Suprapubic skin (tissue), 4 donors: ENCODE measurements around the gene TXNDC17. TPM values are rescaled to one million over a fixed set of nuclear protein-coding genes. Genes with fewer than 3 reads are reported as not detected.

Experiments used
- DNase-seq, 2 donors: peaks; one replicate each; pipeline ENCODE4 v3.0.0-alpha.2; 2019; ENCODE audit warnings: low spot score in 2 of 2
- H3K27ac ChIP-seq: fragments of 200-600 bp; sonication (generic); one replicate; pipeline ENCODE4 v1.5.1; 2019
- H3K27me3 ChIP-seq: fragments of 200-600 bp; sonication (generic); one replicate; pipeline ENCODE4 v1.5.1; 2019
- H3K36me3 ChIP-seq: fragments of 200-600 bp; sonication (generic); one replicate; pipeline ENCODE4 v1.5.1; 2019
- H3K4me1 ChIP-seq: fragments of 200-600 bp; sonication (generic); one replicate; pipeline ENCODE4 v1.5.1; 2019
- H3K4me3 ChIP-seq: fragments of 200-600 bp; sonication (generic); one replicate; pipeline ENCODE4 v1.5.1; 2019; ENCODE audit warnings: mild to moderate bottlenecking
- H3K9me3 ChIP-seq: fragments of 200-600 bp; sonication (generic); one replicate; pipeline ENCODE4 v1.5.1; 2019
- EP300 ChIP-seq: sonication (generic); formaldehyde crosslinking; IDR thresholded peaks from one replicate; pipeline ENCODE4 v1.6.1; 2017; ENCODE audit warnings: antibody characterized with exemption
- POLR2A ChIP-seq, 2 donors: fragments of 450-650 bp; IDR thresholded peaks; one replicate each; pipeline ENCODE4 v1.6.1; 2017; ENCODE audit warnings: antibody characterized with exemption in 2 of 2, mild to moderate bottlenecking in 2 of 2, moderate library complexity in 2 of 2
- POLR2AphosphoS5 ChIP-seq, 3 donors: sonication (generic); formaldehyde crosslinking; IDR thresholded peaks; one replicate each; pipeline ENCODE4 v1.6.1; 2017; ENCODE audit warnings: antibody characterized with exemption in 3 of 3
- WGBS: methylation state at CpG from one replicate; pipeline ENCODE4 v1.1.5; 2018; 5-methylcytosine and 5-hydroxymethylcytosine counted together
- total RNA-seq, 4 donors: library from RNA; depleted of rRNA; stranded (reverse); fragments of >200 nt; gene quantifications; one replicate each; pipeline ENCODE4 v1.1.0, GENCODE V29; 2016
- TF ChIP-seq, protein P1 (sequence below), 2 donors: fragments of 200-600 bp in 1 of 2; fragments of 450-650 bp in 1 of 2; sonication (generic) in 1 of 2; IDR thresholded peaks; one replicate each; pipeline ENCODE4 v1.5.1; 2016 to 2019; ENCODE audit warnings: antibody characterized with exemption in 2 of 2, mild to moderate bottlenecking in 1 of 2, moderate library complexity in 1 of 2

Gene TXNDC17
- total RNA-seq, 4 donors from 2014 or later, result 30.0 to 153 (median 92.9) TPM

DNA sequence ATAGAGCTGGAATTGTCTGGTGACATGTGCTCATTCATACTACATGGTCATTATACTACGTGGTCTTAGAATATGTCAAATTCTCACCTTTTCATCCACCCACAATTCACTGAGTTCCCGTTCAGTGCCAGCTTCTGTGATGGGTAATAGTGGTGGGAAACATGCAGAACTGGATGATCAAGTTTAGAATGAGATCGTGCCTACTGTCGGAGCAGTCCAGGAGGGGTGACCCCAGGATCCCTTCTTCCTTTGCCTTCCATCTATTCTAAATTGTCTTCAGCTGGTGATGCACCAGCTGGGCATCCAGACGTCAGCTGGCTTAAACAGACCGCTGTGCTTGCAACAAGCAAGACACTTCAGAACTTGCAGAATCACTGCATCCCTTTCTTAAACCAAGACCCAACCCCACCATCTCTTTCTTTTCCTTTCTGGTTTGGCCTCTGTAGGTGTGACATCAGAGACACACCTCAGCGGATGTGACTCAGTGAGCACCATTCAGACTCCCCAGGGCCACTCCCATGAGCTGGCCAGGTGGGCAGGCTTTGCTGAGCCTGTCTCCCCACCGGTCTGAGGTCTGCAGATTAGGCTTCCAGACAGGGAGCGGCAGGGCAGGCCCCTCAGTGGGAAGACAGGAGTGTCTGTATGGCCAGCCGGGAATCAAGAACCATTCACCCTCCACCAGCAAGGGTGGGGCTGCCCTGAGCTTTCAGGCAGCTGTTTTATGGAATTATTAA, 28.8 kb downstream of the TXNDC17 start:
- DNase-seq, result peak; percentile 54 to 60
- Histone ChIP-seq H3K27me3 (peaks cover 11% of the 10 kb centered on the region), H3K27ac (peak overlapping the region; percentile 14), H3K9me3 (no peaks in the 10 kb centered on the region), H3K4me3 (no peak overlapping the region), H3K36me3 (no peaks in the 10 kb centered on the region), H3K4me1 (peaks cover 6% of the 10 kb centered on the region)
- TF ChIP-seq POLR2A (IDR thresholded peaks at IDR 0.05) (no peak), EP300 (no peak), POLR2AphosphoS5 (IDR thresholded peaks at IDR 0.05) (no peak)
- TF ChIP-seq, protein P1, sequence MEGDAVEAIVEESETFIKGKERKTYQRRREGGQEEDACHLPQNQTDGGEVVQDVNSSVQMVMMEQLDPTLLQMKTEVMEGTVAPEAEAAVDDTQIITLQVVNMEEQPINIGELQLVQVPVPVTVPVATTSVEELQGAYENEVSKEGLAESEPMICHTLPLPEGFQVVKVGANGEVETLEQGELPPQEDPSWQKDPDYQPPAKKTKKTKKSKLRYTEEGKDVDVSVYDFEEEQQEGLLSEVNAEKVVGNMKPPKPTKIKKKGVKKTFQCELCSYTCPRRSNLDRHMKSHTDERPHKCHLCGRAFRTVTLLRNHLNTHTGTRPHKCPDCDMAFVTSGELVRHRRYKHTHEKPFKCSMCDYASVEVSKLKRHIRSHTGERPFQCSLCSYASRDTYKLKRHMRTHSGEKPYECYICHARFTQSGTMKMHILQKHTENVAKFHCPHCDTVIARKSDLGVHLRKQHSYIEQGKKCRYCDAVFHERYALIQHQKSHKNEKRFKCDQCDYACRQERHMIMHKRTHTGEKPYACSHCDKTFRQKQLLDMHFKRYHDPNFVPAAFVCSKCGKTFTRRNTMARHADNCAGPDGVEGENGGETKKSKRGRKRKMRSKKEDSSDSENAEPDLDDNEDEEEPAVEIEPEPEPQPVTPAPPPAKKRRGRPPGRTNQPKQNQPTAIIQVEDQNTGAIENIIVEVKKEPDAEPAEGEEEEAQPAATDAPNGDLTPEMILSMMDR (IDR thresholded peaks at IDR 0.05), result no peak
- 58% methylated on average over 10 of the region's 10 CpGs for WGBS

- H3K27ac ChIP-seq, result no peak overlapping the region
- DNase-seq, result peak; percentile 20 to 53
- H3K4me3 ChIP-seq, result no peak overlapping the region
- peaks cover 11% of the 10 kb centered on the region for H3K27me3 ChIP-seq
- no peaks in the 10 kb centered on the region for H3K36me3 ChIP-seq
- H3K4me1 ChIP-seq, result peaks cover 6% of the 10 kb centered on the region
- WGBS, result 82% methylated on average over 8 of the region's 8 CpGs
- TF ChIP-seq POLR2A (IDR thresholded peaks at IDR 0.05) (no peak), POLR2AphosphoS5 (IDR thresholded peaks at IDR 0.05) (no peak), EP300 (no peak)
- TF ChIP-seq, protein P1 (IDR thresholded peaks at IDR 0.05), result no peak
- no peaks in the 10 kb centered on the region for H3K9me3 ChIP-seq
Observed at GRCh38 chr17:6670571-6670970, 29.7 kb downstream of the TXNDC17 start.

GRCh38 chr17:6670999-6671398, 30.1 kb downstream of the TXNDC17 start:
- Histone ChIP-seq H3K27ac (no peak overlapping the region), H3K9me3 (no peaks in the 10 kb centered on the region), H3K4me1 (peaks cover 6% of the 10 kb centered on the region), H3K27me3 (peaks cover 11% of the 10 kb centered on the region), H3K4me3 (no peak overlapping the region), H3K36me3 (no peaks in the 10 kb centered on the region)
- TF ChIP-seq POLR2A (IDR thresholded peaks at IDR 0.05) (no peak), EP300 (no peak), POLR2AphosphoS5 (IDR thresholded peaks at IDR 0.05) (no peak)
- TF ChIP-seq, protein P1 (IDR thresholded peaks at IDR 0.05), result no peak
- DNase-seq, result no peak
- 60% methylated on average over 6 of the region's 6 CpGs for WGBS

DNA sequence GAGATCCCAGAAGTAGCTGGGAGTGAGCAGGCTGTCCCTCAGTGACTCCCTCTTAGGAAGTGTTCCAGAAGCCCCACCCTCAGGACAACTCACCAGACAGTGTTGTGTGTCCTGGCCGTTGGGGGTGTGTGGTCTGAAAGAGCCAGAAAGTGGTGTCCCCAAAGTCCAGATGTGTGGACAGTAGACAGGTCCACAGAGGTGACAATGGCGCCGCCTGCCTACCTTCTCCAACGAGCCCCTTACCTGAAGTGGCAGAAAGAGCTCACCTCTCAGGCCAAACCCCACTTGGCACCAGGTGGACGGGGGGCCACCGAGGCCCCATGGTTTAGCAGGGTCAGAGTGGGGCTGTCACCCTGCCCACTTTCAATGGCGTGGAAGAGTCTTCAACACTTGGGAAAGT, 30.6 kb downstream of the TXNDC17 start:
- H3K27me3 ChIP-seq, result peaks cover 12% of the 10 kb centered on the region
- no peak overlapping the region for H3K4me3 ChIP-seq
- DNase-seq, result peak in 1 of 2 donors; percentile 60
- H3K27ac ChIP-seq, result no peak overlapping the region
- 91% methylated on average over 6 of the region's 7 CpGs for WGBS
- H3K4me1 ChIP-seq, result peaks cover 6% of the 10 kb centered on the region
- no peak for TF ChIP-seq POLR2A (IDR thresholded peaks at IDR 0.05)
- no peak for TF ChIP-seq POLR2AphosphoS5 (IDR thresholded peaks at IDR 0.05)
- H3K9me3 ChIP-seq, result no peaks in the 10 kb centered on the region
- no peaks in the 10 kb centered on the region for H3K36me3 ChIP-seq

DNA sequence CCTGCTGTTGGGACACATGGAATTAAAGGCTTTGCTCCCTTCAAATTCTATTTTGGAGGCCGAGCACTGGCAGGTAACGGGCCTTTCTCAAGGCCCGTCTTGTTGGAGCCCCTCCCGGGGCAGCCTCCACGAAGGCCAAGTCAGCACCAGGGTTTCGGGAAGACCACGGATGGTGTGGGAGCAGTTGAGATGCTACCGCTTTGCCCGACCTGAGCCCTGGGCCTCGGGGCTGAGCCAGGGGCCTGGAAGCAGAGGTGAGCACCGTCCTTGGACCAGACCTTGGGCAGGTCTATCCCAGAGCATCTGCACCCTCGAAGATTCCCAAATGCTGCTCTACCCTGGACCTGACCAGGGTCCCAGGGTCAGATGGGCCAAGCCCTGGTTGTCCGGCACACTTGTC, 33.7 kb downstream of the TXNDC17 start:
- Histone ChIP-seq H3K4me3 (no peak overlapping the region), H3K4me1 (peaks cover 2% of the 10 kb centered on the region), H3K27ac (no peak overlapping the region), H3K36me3 (no peaks in the 10 kb centered on the region), H3K27me3 (peaks cover 30% of the 10 kb centered on the region), H3K9me3 (no peaks in the 10 kb centered on the region)
- 98% methylated on average over 13 of the region's 13 CpGs for WGBS
- DNase-seq, result no peak
- TF ChIP-seq POLR2A (IDR thresholded peaks at IDR 0.05), result no peak
- no peak for TF ChIP-seq EP300
- TF ChIP-seq, protein P1 (IDR thresholded peaks at IDR 0.05), result no peak
- no peak for TF ChIP-seq POLR2AphosphoS5 (IDR thresholded peaks at IDR 0.05)
